Sigmoid colon (tissue), 3 donors: ENCODE data around the gene BIRC7.

Source experiments
- POLR2A ChIP-seq, 2 donors: fragments of 450-650 bp; IDR thresholded peaks; one replicate each; pipeline ENCODE4 v1.6.1; 2016; ENCODE audit warnings: antibody characterized with exemption in 2 of 2, mild to moderate bottlenecking in 2 of 2, moderate library complexity in 2 of 2
- TF ChIP-seq, protein P1 (sequence below), 4 experiments: fragments of 450-650 bp in 3 of 4; fragments of 200-600 bp in 1 of 4; IDR thresholded peaks; one replicate each; pipeline ENCODE4 v1.5.1; 2016 to 2019; ENCODE audit warnings: antibody characterized with exemption in 4 of 4, mild to moderate bottlenecking in 3 of 4, moderate library complexity in 2 of 4

DNA sequence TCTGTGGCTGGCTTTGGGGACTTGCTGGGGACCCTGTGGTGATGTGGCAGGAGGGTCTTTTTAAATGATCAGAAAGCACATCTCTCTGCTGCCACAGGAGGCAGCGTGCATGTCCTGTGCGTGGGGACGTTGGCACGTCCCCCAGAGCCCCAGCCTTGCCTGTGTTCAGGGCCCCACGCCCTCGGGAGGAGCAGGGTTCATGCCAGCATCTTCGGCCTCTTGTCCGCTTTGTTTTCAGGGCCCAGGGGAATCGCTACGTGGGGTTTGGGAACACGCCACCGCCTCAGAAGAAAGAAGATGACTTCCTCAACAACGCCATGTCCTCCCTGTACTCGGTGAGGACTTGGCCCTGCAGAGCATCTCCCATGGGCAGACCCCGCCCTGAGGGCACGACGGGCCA lies 43.0 kb downstream of the BIRC7 start:
- TF ChIP-seq, protein P1, sequence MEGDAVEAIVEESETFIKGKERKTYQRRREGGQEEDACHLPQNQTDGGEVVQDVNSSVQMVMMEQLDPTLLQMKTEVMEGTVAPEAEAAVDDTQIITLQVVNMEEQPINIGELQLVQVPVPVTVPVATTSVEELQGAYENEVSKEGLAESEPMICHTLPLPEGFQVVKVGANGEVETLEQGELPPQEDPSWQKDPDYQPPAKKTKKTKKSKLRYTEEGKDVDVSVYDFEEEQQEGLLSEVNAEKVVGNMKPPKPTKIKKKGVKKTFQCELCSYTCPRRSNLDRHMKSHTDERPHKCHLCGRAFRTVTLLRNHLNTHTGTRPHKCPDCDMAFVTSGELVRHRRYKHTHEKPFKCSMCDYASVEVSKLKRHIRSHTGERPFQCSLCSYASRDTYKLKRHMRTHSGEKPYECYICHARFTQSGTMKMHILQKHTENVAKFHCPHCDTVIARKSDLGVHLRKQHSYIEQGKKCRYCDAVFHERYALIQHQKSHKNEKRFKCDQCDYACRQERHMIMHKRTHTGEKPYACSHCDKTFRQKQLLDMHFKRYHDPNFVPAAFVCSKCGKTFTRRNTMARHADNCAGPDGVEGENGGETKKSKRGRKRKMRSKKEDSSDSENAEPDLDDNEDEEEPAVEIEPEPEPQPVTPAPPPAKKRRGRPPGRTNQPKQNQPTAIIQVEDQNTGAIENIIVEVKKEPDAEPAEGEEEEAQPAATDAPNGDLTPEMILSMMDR (IDR thresholded peaks at IDR 0.05), result no peak
- no peak for TF ChIP-seq POLR2A (IDR thresholded peaks at IDR 0.05)
